GM21447 (cell line): ENCODE measurements around the gene TMEM245.
"Not testable (repeated sequence)": the region's sequence is repeated elsewhere in the genome, so short reads cannot be mapped to it uniquely, and the experiment has no call there.

ENCODE experiments used
- ATAC-seq: cut with Tn5 transposase; IDR thresholded peaks from one replicate; pipeline ENCODE4 v1.9.1; 2021; ENCODE audit not compliant: unreplicated experiment

TMEM245 gene

GRCh38 chr9:109003116-109003515, 116.6 kb downstream of the TMEM245 start:
- ATAC-seq: no peak

- no peak for ATAC-seq
Observed at GRCh38 chr9:109002141-109002540, 117.6 kb downstream of the TMEM245 start.

GRCh38 chr9:109001275-109001676, 118.5 kb downstream of the TMEM245 start:
- no peak for ATAC-seq

GRCh38 chr9:108997112-108997511, 122.6 kb downstream of the TMEM245 start:
- no peak for ATAC-seq

- ATAC-seq: no peak
Observed at GRCh38 chr9:108996643-108997042, 123.1 kb downstream of the TMEM245 start.

GRCh38 chr9:108994695-108995094, 125.1 kb downstream of the TMEM245 start:
- peak; percentile 87 for ATAC-seq

- ATAC-seq: no peak
Observed at GRCh38 chr9:108991479-108991878, 128.3 kb downstream of the TMEM245 start.

- ATAC-seq: no peak
Observed at GRCh38 chr9:108983885-108984284, 135.9 kb downstream of the TMEM245 start.

- no peak for ATAC-seq
Observed at GRCh38 chr9:108980893-108981292, 138.9 kb downstream of the TMEM245 start.

GRCh38 chr9:108978205-108978604, 141.5 kb downstream of the TMEM245 start:
- ATAC-seq: no peak

GRCh38 chr9:108973895-108974294, 145.9 kb downstream of the TMEM245 start:
- no peak for ATAC-seq

- ATAC-seq: no peak
Observed at GRCh38 chr9:108972626-108973209, 147.0 kb downstream of the TMEM245 start.

GRCh38 chr9:108972186-108972585, 147.6 kb downstream of the TMEM245 start:
- ATAC-seq: no peak

- ATAC-seq: not testable (repeated sequence)
Observed at GRCh38 chr9:108971392-108971791, 148.4 kb downstream of the TMEM245 start.

GRCh38 chr9:108967916-108968315, 151.8 kb downstream of the TMEM245 start:
- ATAC-seq: no peak
